ENCODE results near the gene TNFAIP1. TPM values are rescaled to one million over a fixed set of nuclear protein-coding genes. Genes with fewer than 3 reads are reported as not detected.
"Not testable (repeated sequence)": the region's sequence is repeated elsewhere in the genome, so short reads cannot be mapped to it uniquely, and the experiment has no call there.

Gene TNFAIP1
- total RNA-seq, 1 experiment from 2014 or later: 21.8 TPM

DNA sequence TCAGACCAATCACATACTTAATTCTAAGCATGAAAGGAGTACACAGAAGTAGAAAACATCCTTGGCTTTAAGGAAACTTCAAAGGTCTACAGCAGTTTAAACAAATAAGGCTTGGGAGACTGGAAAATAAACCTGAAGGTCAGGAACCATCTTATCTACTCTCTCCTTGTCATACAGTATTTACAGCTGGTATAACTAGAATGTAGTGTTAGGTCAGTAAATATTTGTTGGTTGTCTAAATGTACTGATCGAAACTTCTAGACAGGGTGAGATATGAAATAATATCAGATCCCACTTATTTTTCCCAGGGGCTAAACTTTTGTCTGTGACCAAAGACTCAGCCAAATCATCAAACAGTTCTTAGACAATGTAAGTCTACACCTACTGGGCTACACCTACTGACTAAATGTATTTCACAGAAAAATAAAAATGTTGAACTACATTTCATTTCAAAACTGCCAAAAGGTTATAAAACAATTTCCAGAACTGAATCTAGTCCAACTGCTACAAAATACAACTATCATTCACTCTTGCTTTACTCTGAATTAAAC, 43.7 kb upstream of the TNFAIP1 start:
- H2BK120ac ChIP-seq (ENCODE audit: low read depth, low read length, poor library complexity, severe bottlenecking): no peak overlapping the region
- no peak overlapping the region for H3K23ac ChIP-seq (ENCODE audit: insufficient read length, low read depth, low read length)
- H4K91ac ChIP-seq (ENCODE audit: insufficient read length, low read depth, low read length): no peak overlapping the region
- no peak overlapping the region for H3K27ac ChIP-seq (ENCODE audit: insufficient read length, low read depth, low read length)
- H2BK20ac ChIP-seq (ENCODE audit: low read depth, low read length, poor library complexity, severe bottlenecking): no peak overlapping the region
- no peak overlapping the region for H3K18ac ChIP-seq (ENCODE audit: insufficient read length, low read depth, low read length)
- no peak overlapping the region for H2AK5ac ChIP-seq (ENCODE audit: insufficient read length, low read length)
- no peak overlapping the region for H3K4ac ChIP-seq (ENCODE audit: low read depth, low read length)
- H2AFZ ChIP-seq (ENCODE audit: low read length): no peak overlapping the region
- no peak overlapping the region for H2BK15ac ChIP-seq (ENCODE audit: low read depth, low read length)
- H2BK12ac ChIP-seq (ENCODE audit: insufficient read length, low read depth, low read length): no peak overlapping the region
- Mint-ChIP-seq H3K4me3 (no peak overlapping the region), H3K4me1 (no peaks in the 10 kb centered on the region), H3K9me3 (no peaks in the 10 kb centered on the region), H3K27me3 (ENCODE audit: low read depth) (no peaks in the 10 kb centered on the region), H3K36me3 (ENCODE audit: insufficient read depth in 1 of 3, low read depth in 3 of 3) (no peaks in the 10 kb centered on the region), H3K27ac (no peak overlapping the region)
- no peak overlapping the region for H4K8ac ChIP-seq (replicated peaks; ENCODE audit: insufficient read length, low read depth, low read length)
- no peaks in the 10 kb centered on the region for H4K20me1 ChIP-seq (ENCODE audit: control insufficient read depth, insufficient read depth, insufficient read length)
- H3K79me1 ChIP-seq (ENCODE audit: insufficient read depth, low read depth, low read length, poor library complexity, severe bottlenecking): no peaks in the 10 kb centered on the region
- no peak overlapping the region for H3K9ac ChIP-seq (ENCODE audit: extremely low read depth, insufficient read length, low read length)
- H3K4me1 ChIP-seq (ENCODE audit: insufficient read depth, low read length): no peaks in the 10 kb centered on the region
- TF ChIP-seq CTCF (conservative IDR thresholded peaks at IDR 0.05): no peak
- H3K79me2 ChIP-seq (ENCODE audit: insufficient read depth, low read length): no peaks in the 10 kb centered on the region
- no peaks in the 10 kb centered on the region for H3K9me3 ChIP-seq (ENCODE audit: control insufficient read depth, low read depth, low read length)
- H3K27me3 ChIP-seq (ENCODE audit: insufficient read depth, low read length): no peaks in the 10 kb centered on the region
- no peak overlapping the region for H4K5ac ChIP-seq (ENCODE audit: insufficient read length, low read depth, low read length)
- no peak overlapping the region for H2BK5ac ChIP-seq (ENCODE audit: insufficient read length, low read length)
- no peaks in the 10 kb centered on the region for H3K23me2 ChIP-seq (ENCODE audit: insufficient read length, low read depth, low read length, poor library complexity, severe bottlenecking)
- H3K14ac ChIP-seq (ENCODE audit: insufficient read depth, low read length): no peak overlapping the region
- no peak overlapping the region for H3K56ac ChIP-seq (ENCODE audit: insufficient read length, low read depth, low read length)
- no CpG with 5 or more reads among the region's 1 CpG for WGBS (ENCODE audit: extremely low coverage, insufficient read length, low lambda C conversion rate)
- H3T11ph ChIP-seq (ENCODE audit: low read length): no peak overlapping the region
- no peak for DNase-seq
- no peak overlapping the region for H3K4me2 ChIP-seq (ENCODE audit: insufficient read depth, insufficient read length, low read length)

GRCh38 chr17:28292878-28293277, 42.7 kb upstream of the TNFAIP1 start:
- WGBS (ENCODE audit: extremely low coverage, insufficient read length, low lambda C conversion rate): no CpG with 5 or more reads among the region's 12 CpGs
- not testable (repeated sequence) for H2BK5ac ChIP-seq (ENCODE audit: insufficient read length, low read length); H2AFZ ChIP-seq (ENCODE audit: low read length); H3K4me2 ChIP-seq (ENCODE audit: insufficient read depth, insufficient read length, low read length); H3K23me2 ChIP-seq (ENCODE audit: insufficient read length, low read depth, low read length, poor library complexity, severe bottlenecking); H2BK120ac ChIP-seq (ENCODE audit: low read depth, low read length, poor library complexity, severe bottlenecking); H3K56ac ChIP-seq (ENCODE audit: insufficient read length, low read depth, low read length); H3K18ac ChIP-seq (ENCODE audit: insufficient read length, low read depth, low read length); H3K14ac ChIP-seq (ENCODE audit: insufficient read depth, low read length); H2BK12ac ChIP-seq (ENCODE audit: insufficient read length, low read depth, low read length); DNase-seq; H2AK5ac ChIP-seq (ENCODE audit: insufficient read length, low read length); H4K91ac ChIP-seq (ENCODE audit: insufficient read length, low read depth, low read length); H3K4me1 ChIP-seq (ENCODE audit: insufficient read depth, low read length); H3K23ac ChIP-seq (ENCODE audit: insufficient read length, low read depth, low read length); H3K27me3 Mint-ChIP-seq (ENCODE audit: low read depth); H3K4ac ChIP-seq (ENCODE audit: low read depth, low read length); H3K79me1 ChIP-seq (ENCODE audit: insufficient read depth, low read depth, low read length, poor library complexity, severe bottlenecking); H3K36me3 Mint-ChIP-seq (ENCODE audit: insufficient read depth in 1 of 3, low read depth in 3 of 3); H3K79me2 ChIP-seq (ENCODE audit: insufficient read depth, low read length); H4K8ac ChIP-seq (replicated peaks; ENCODE audit: insufficient read length, low read depth, low read length); H3K27me3 ChIP-seq (ENCODE audit: insufficient read depth, low read length); H3K9me3 Mint-ChIP-seq; H3K9me3 ChIP-seq (ENCODE audit: control insufficient read depth, low read depth, low read length); H2BK15ac ChIP-seq (ENCODE audit: low read depth, low read length); H3K27ac Mint-ChIP-seq; H2BK20ac ChIP-seq (ENCODE audit: low read depth, low read length, poor library complexity, severe bottlenecking); H3K4me3 Mint-ChIP-seq; H4K20me1 ChIP-seq (ENCODE audit: control insufficient read depth, insufficient read depth, insufficient read length); H3K9ac ChIP-seq (ENCODE audit: extremely low read depth, insufficient read length, low read length); H3K4me1 Mint-ChIP-seq; H4K5ac ChIP-seq (ENCODE audit: insufficient read length, low read depth, low read length); H3T11ph ChIP-seq (ENCODE audit: low read length); H3K27ac ChIP-seq (ENCODE audit: insufficient read length, low read depth, low read length)
